B cell (primary cell): ENCODE data around the gene PADI4.

Experiments
- CTCF ChIP-seq: fragments of 200-600 bp; IDR thresholded peaks from one replicate; pipeline ENCODE4 v1.8.0; 2022; ENCODE audit warnings: antibody characterized with exemption, mild to moderate bottlenecking
- EZH2 ChIP-seq: IDR thresholded peaks from 2 replicates; pipeline ENCODE4 v1.6.1; 2012; ENCODE audit warnings: borderline replicate concordance, low read depth, mild to moderate bottlenecking, moderate library complexity, low read length; ENCODE audit not compliant: insufficient read depth, poor library complexity, severe bottlenecking

DNA sequence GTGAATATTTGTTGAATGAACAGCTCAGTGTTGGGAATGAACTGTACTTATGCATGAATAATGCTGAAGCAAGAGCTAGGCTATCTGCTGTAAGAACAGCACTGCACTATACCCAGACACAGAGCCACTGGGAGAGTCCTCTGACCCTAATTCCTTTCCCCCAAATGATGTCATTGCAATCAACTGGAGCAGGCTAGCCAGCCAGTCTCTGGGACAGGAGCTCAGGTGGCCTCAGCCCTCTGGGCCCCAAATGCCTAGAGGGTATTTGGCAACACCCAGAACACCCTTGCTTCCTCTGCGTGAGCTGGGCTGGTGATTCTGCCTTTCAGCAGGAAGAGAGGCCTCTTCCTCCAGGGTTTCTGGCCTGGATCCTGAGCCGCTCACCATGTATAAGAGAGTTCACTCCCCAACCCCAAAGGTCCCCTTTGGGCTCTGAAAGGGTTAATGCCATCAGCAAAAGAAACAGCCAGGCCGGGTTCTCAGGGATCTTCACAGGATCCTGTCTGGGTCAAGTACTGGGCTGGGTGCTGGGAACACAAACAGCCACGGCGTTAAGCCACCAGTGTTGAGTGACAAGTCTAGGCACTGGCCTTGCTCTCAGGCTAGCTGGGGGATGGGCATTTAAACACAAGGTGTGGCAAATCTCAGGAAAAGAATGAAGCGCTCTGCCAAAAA lies 3.7 kb upstream of the PADI4 start:
- TF ChIP-seq EZH2 (no peak), CTCF (no peak)
